Measurements from ENCODE around the gene SPRED3. TPM values are rescaled to one million over a fixed set of nuclear protein-coding genes. Genes with fewer than 3 reads are reported as not detected.

SPRED3 gene
- total RNA-seq, 1 donor from 2014 or later, result 7.0 TPM

GRCh38 chr19:38389957-38390924, 1.7 kb downstream of the SPRED3 start:
- Mint-ChIP-seq H3K4me1 (peaks cover 16% of the 10 kb centered on the region), H3K27ac (no peak overlapping the region), H3K4me3 (peak overlapping the region; percentile 36), H3K9me3 (peaks cover 8% of the 10 kb centered on the region), H3K36me3 (peaks cover 20% of the 10 kb centered on the region), H3K27me3 (ENCODE audit: low read depth) (peaks cover 24% of the 10 kb centered on the region)
- DNase-seq (ENCODE audit: low spot score in 2 of 2, unreplicated experiment in 2 of 2), result no peak
- TF ChIP-seq CTCF (IDR thresholded peaks at IDR 0.05; ENCODE audit: unreplicated experiment), result no peak

GRCh38 chr19:38391911-38392464, 3.5 kb downstream of the SPRED3 start:
- no peak for DNase-seq (ENCODE audit: low spot score in 2 of 2, unreplicated experiment in 2 of 2)
- no peak for TF ChIP-seq CTCF (IDR thresholded peaks at IDR 0.05; ENCODE audit: unreplicated experiment)
- peaks cover 27% of the 10 kb centered on the region for H3K36me3 Mint-ChIP-seq
- H3K4me3 Mint-ChIP-seq, result no peak overlapping the region
- peaks cover 14% of the 10 kb centered on the region for H3K9me3 Mint-ChIP-seq
- H3K4me1 Mint-ChIP-seq, result peaks cover 16% of the 10 kb centered on the region
- no peak overlapping the region for H3K27ac Mint-ChIP-seq
- peaks cover 24% of the 10 kb centered on the region for H3K27me3 Mint-ChIP-seq (ENCODE audit: low read depth)

GRCh38 chr19:38392707-38393308, 4.3 kb downstream of the SPRED3 start:
- Mint-ChIP-seq H3K27ac (no peak overlapping the region), H3K27me3 (ENCODE audit: low read depth) (peaks cover 18% of the 10 kb centered on the region), H3K36me3 (peaks cover 25% of the 10 kb centered on the region), H3K4me1 (peaks cover 12% of the 10 kb centered on the region), H3K4me3 (no peak overlapping the region), H3K9me3 (peaks cover 14% of the 10 kb centered on the region)
- no peak for TF ChIP-seq CTCF (IDR thresholded peaks at IDR 0.05; ENCODE audit: unreplicated experiment)
- no peak for DNase-seq (ENCODE audit: low spot score in 2 of 2, unreplicated experiment in 2 of 2)

- Mint-ChIP-seq H3K4me1 (peaks cover 5% of the 10 kb centered on the region), H3K4me3 (no peak overlapping the region)
- no peak for DNase-seq (ENCODE audit: low spot score in 2 of 2, unreplicated experiment in 2 of 2)
Measured at GRCh38 chr19:38394488-38394887, 6.0 kb downstream of the SPRED3 start.

More at GRCh38 chr19:38394488-38394887, 6.0 kb downstream of the SPRED3 start:
- Mint-ChIP-seq H3K27me3 (ENCODE audit: low read depth) (peaks cover 18% of the 10 kb centered on the region), H3K9me3 (peaks cover 14% of the 10 kb centered on the region), H3K36me3 (peaks cover 25% of the 10 kb centered on the region), H3K27ac (no peak overlapping the region)
- no peak for TF ChIP-seq CTCF (IDR thresholded peaks at IDR 0.05; ENCODE audit: unreplicated experiment)
